H9 (cell line): ENCODE data around the gene TEC. TPM values are rescaled to one million over a fixed set of nuclear protein-coding genes. Genes with fewer than 3 reads are reported as not detected.
A peak's percentile ranks its signal among the peaks of the same experiment; 100 is the strongest.

Experiments used
- DNase-seq: peaks from one replicate; pipeline ENCODE4 v3.0.0-alpha.2; 2017
- H2AFZ ChIP-seq: one replicate; pipeline ENCODE4 v1.6.1; 2013; ENCODE audit warnings: mild to moderate bottlenecking, low read length, control low read depth, moderate library complexity
- H2AK5ac ChIP-seq: 2 replicates; pipeline ENCODE4 v1.6.1; 2013; ENCODE audit warnings: low read length, control low read depth, mixed read lengths; ENCODE audit not compliant: insufficient read length
- H2BK120ac ChIP-seq: one replicate; pipeline ENCODE4 v1.6.1; 2013; ENCODE audit warnings: low read depth, mild to moderate bottlenecking, low read length, control low read depth, inconsistent platforms; ENCODE audit not compliant: poor library complexity, severe bottlenecking
- H2BK12ac ChIP-seq: 2 replicates; pipeline ENCODE4 v1.6.1; 2013; ENCODE audit warnings: low read length, control low read depth, mixed read lengths, low read depth; ENCODE audit not compliant: insufficient read length
- H2BK15ac ChIP-seq: 2 replicates; pipeline ENCODE4 v1.6.1; 2013; ENCODE audit warnings: low read depth, low read length, control low read depth
- H2BK20ac ChIP-seq: one replicate; pipeline ENCODE4 v1.6.1; 2013; ENCODE audit warnings: low read depth, mild to moderate bottlenecking, low read length, control low read depth, inconsistent platforms; ENCODE audit not compliant: poor library complexity, severe bottlenecking
- H2BK5ac ChIP-seq: 2 replicates; pipeline ENCODE4 v1.6.1; 2013; ENCODE audit warnings: low read length, control low read depth, mixed read lengths; ENCODE audit not compliant: insufficient read length
- H3K14ac ChIP-seq: 2 replicates; pipeline ENCODE4 v1.6.1; 2013; ENCODE audit warnings: low read length, control low read depth; ENCODE audit not compliant: insufficient read depth
- H3K18ac ChIP-seq: 2 replicates; pipeline ENCODE4 v1.6.1; 2013; ENCODE audit warnings: low read depth, mild to moderate bottlenecking, mixed read lengths, low read length, control low read depth; ENCODE audit not compliant: insufficient read length
- H3K23ac ChIP-seq: 2 replicates; pipeline ENCODE4 v1.6.1; 2013; ENCODE audit warnings: low read length, control low read depth, mixed read lengths, low read depth; ENCODE audit not compliant: insufficient read length
- H3K23me2 ChIP-seq: 2 replicates; pipeline ENCODE4 v1.6.1; 2013; ENCODE audit warnings: low read depth, mild to moderate bottlenecking, mixed read lengths, low read length, control low read depth; ENCODE audit not compliant: insufficient read length, poor library complexity, severe bottlenecking
- H3K27ac ChIP-seq: 2 replicates; pipeline ENCODE4 v1.5.1; 2013; ENCODE audit warnings: low read length, control low read depth, mixed read lengths, low read depth; ENCODE audit not compliant: insufficient read length
- H3K27me3 ChIP-seq: 2 replicates; pipeline ENCODE4 v1.6.1; 2013; ENCODE audit warnings: low read length, control low read depth, inconsistent platforms; ENCODE audit not compliant: insufficient read depth
- H3K4ac ChIP-seq: 2 replicates; pipeline ENCODE4 v1.6.1; 2013; ENCODE audit warnings: low read depth, mild to moderate bottlenecking, control low read depth, inconsistent platforms, low read length, moderate library complexity
- H3K4me1 ChIP-seq: 2 replicates; pipeline ENCODE4 v1.6.1; 2013; ENCODE audit warnings: low read length, control low read depth, inconsistent platforms; ENCODE audit not compliant: insufficient read depth
- H3K4me2 ChIP-seq: 2 replicates; pipeline ENCODE4 v1.6.1; 2013; ENCODE audit warnings: low read length, control low read depth, mixed read lengths; ENCODE audit not compliant: insufficient read length, insufficient read depth
- H3K56ac ChIP-seq: 2 replicates; pipeline ENCODE4 v1.6.1; 2013; ENCODE audit warnings: low read depth, mild to moderate bottlenecking, mixed read lengths, low read length, control low read depth; ENCODE audit not compliant: insufficient read length
- H3K79me1 ChIP-seq: 2 replicates; pipeline ENCODE4 v1.6.1; 2013; ENCODE audit warnings: low read depth, mild to moderate bottlenecking, moderate library complexity, low read length, control low read depth, inconsistent platforms; ENCODE audit not compliant: insufficient read depth, poor library complexity, severe bottlenecking
- H3K79me2 ChIP-seq: 2 replicates; pipeline ENCODE4 v1.6.1; 2013; ENCODE audit warnings: low read length, control low read depth, inconsistent platforms; ENCODE audit not compliant: insufficient read depth
- H3K9ac ChIP-seq: 2 replicates; pipeline ENCODE4 v1.6.1; 2013; ENCODE audit warnings: low read length, control low read depth, mixed read lengths; ENCODE audit not compliant: insufficient read length; ENCODE audit errors: extremely low read depth
- H3K9me3 ChIP-seq: one replicate; pipeline ENCODE4 v1.6.1; 2013; ENCODE audit warnings: low read depth, low read length, inconsistent platforms; ENCODE audit not compliant: control insufficient read depth
- H3T11ph ChIP-seq: one replicate; pipeline ENCODE4 v1.6.1; 2013; ENCODE audit warnings: mild to moderate bottlenecking, low read length, control low read depth, inconsistent platforms
- H4K20me1 ChIP-seq: one replicate; pipeline ENCODE4 v1.6.1; 2013; ENCODE audit not compliant: control insufficient read depth, insufficient read length, insufficient read depth
- H4K5ac ChIP-seq: 2 replicates; pipeline ENCODE4 v1.6.1; 2013; ENCODE audit warnings: low read depth, mild to moderate bottlenecking, mixed read lengths, low read length, control low read depth; ENCODE audit not compliant: insufficient read length
- H4K8ac ChIP-seq: replicated peaks from 2 replicates; pipeline ENCODE4 v1.6.1; 2013; ENCODE audit warnings: low read length, control low read depth, mixed read lengths, low read depth; ENCODE audit not compliant: insufficient read length
- H4K91ac ChIP-seq: 2 replicates; pipeline ENCODE4 v1.6.1; 2013; ENCODE audit warnings: low read depth, mild to moderate bottlenecking, moderate library complexity, mixed read lengths, low read length, control low read depth; ENCODE audit not compliant: insufficient read length
- H3K27ac Mint-ChIP-seq, 3 experiments: 2 replicates in 2 of 3; 3 replicates in 1 of 3; pipeline ENCODE4 v1.8.0; 2020 to 2021; ENCODE audit warnings: mixed read lengths in 3 of 3, mild to moderate bottlenecking in 1 of 3, moderate library complexity in 1 of 3
- H3K27me3 Mint-ChIP-seq: 2 replicates; pipeline ENCODE4 v1.8.0; 2021; ENCODE audit warnings: low read depth, mild to moderate bottlenecking, moderate library complexity, mixed read lengths
- H3K36me3 Mint-ChIP-seq, 3 experiments: 2 replicates in 2 of 3; 3 replicates in 1 of 3; pipeline ENCODE4 v1.8.0; 2020 to 2021; ENCODE audit warnings: low read depth in 3 of 3, mixed read lengths in 3 of 3; ENCODE audit not compliant: insufficient read depth in 1 of 3
- H3K4me1 Mint-ChIP-seq, 2 experiments: 2 replicates each; pipeline ENCODE4 v1.8.0; 2020; ENCODE audit warnings: mixed read lengths in 2 of 2
- H3K4me3 Mint-ChIP-seq, 2 experiments: 2 replicates in 1 of 2; 3 replicates in 1 of 2; pipeline ENCODE4 v1.8.0; 2020 to 2021; ENCODE audit warnings: mild to moderate bottlenecking in 2 of 2, mixed read lengths in 2 of 2, moderate library complexity in 1 of 2
- H3K9me3 Mint-ChIP-seq, 2 experiments: 2 replicates in 1 of 2; 3 replicates in 1 of 2; pipeline ENCODE4 v1.8.0; 2020; ENCODE audit warnings: mild to moderate bottlenecking in 2 of 2, mixed read lengths in 2 of 2, moderate library complexity in 1 of 2
- CTCF ChIP-seq: fragments of 200-600 bp; sonication (generic); conservative IDR thresholded peaks from 3 replicates; pipeline ENCODE4 v1.8.0; 2021; ENCODE audit warnings: antibody characterized with exemption, mild to moderate bottlenecking
- WGBS: extraction: QIAGEN DNeasy Blood & Tissue Kit; methylation state at CpG from one replicate; pipeline ENCODE4 v1.1.7; 2013; ENCODE audit warnings: missing lambda C conversion rate, low lambda C conversion rate, mixed read lengths; ENCODE audit not compliant: insufficient read length; ENCODE audit errors: extremely low coverage; 5-methylcytosine and 5-hydroxymethylcytosine counted together
- total RNA-seq: library from RNA; stranded (reverse); gene quantifications from 2 replicates; pipeline ENCODE4 v1.2.1, GENCODE V29; 2021

The TEC gene
- total RNA-seq, 1 experiment from 2014 or later = 1.8 TPM

GRCh38 chr4:48243887-48244286 is 25.8 kb downstream of the TEC start:
- H4K20me1 ChIP-seq = no peaks in the 10 kb centered on the region
- no peak overlapping the region for H3K4me3 Mint-ChIP-seq
- H3K18ac ChIP-seq = no peak overlapping the region
- H3K56ac ChIP-seq = no peak overlapping the region
- H3T11ph ChIP-seq = no peak overlapping the region
- H2BK15ac ChIP-seq = no peak overlapping the region
- no peak overlapping the region for H4K91ac ChIP-seq
- H4K8ac ChIP-seq = no peak overlapping the region
- H3K27ac Mint-ChIP-seq = peak overlapping the region in 1 of 3 experiments; percentile 4; a peak in 1 of 7 replicates
- H3K23ac ChIP-seq = no peak overlapping the region
- WGBS = 100% methylated on average over 1 of the region's 2 CpGs
- no peaks in the 10 kb centered on the region for H3K4me1 ChIP-seq
- H3K14ac ChIP-seq = no peak overlapping the region
- no peaks in the 10 kb centered on the region for H3K9me3 ChIP-seq
- no peak for DNase-seq
- no peaks in the 10 kb centered on the region for H3K9me3 Mint-ChIP-seq
- H3K4me2 ChIP-seq = no peak overlapping the region
- H3K27me3 ChIP-seq = no peaks in the 10 kb centered on the region
- H2AFZ ChIP-seq = no peak overlapping the region
- H2AK5ac ChIP-seq = no peak overlapping the region
- no peak overlapping the region for H2BK12ac ChIP-seq
- no peaks in the 10 kb centered on the region for H3K79me2 ChIP-seq
- no peak overlapping the region for H2BK5ac ChIP-seq
- no peaks in the 10 kb centered on the region for H3K4me1 Mint-ChIP-seq
- no peak overlapping the region for H3K4ac ChIP-seq
- no peak for TF ChIP-seq CTCF
- H3K27ac ChIP-seq = no peak overlapping the region
- no peaks in the 10 kb centered on the region for H3K79me1 ChIP-seq
- no peaks in the 10 kb centered on the region for H3K36me3 Mint-ChIP-seq
- no peak overlapping the region for H4K5ac ChIP-seq
- no peak overlapping the region for H3K9ac ChIP-seq
- no peaks in the 10 kb centered on the region for H3K23me2 ChIP-seq
- H3K27me3 Mint-ChIP-seq = no peaks in the 10 kb centered on the region
- no peak overlapping the region for H2BK20ac ChIP-seq
- no peak overlapping the region for H2BK120ac ChIP-seq
